Activated naive CD4-positive, alpha-beta T cell treated with Interleukin-2 at 50 U/mL for 16 hours (primary cell): ENCODE measurements around the gene DENND1B.
"Not testable (repeated sequence)": the region's sequence is repeated elsewhere in the genome, so short reads cannot be mapped to it uniquely, and the experiment has no call there.

Experiments
- DNase-seq: peaks from one replicate; pipeline ENCODE4 v3.0.0-alpha.2; 2020

DENND1B gene

GRCh38 chr1:197782722-197783360 lies 7.6 kb upstream of the DENND1B start:
- DNase-seq: no peak

- no peak for DNase-seq
Measured at GRCh38 chr1:197781968-197782721, 6.9 kb upstream of the DENND1B start.

GRCh38 chr1:197779921-197780320 lies 4.6 kb upstream of the DENND1B start:
- DNase-seq: no peak

- no peak for DNase-seq
Measured at GRCh38 chr1:197778366-197778945, 3.2 kb upstream of the DENND1B start.

- DNase-seq: peak; percentile 37
Measured at GRCh38 chr1:197776351-197777105, 1.2 kb upstream of the DENND1B start.

- peak; percentile 66 for DNase-seq
Measured at GRCh38 chr1:197774466-197775281, 606 bp downstream of the DENND1B start.

- DNase-seq: no peak
Measured at GRCh38 chr1:197773856-197774255, 1.4 kb downstream of the DENND1B start.

GRCh38 chr1:197771904-197772556 lies 3.2 kb downstream of the DENND1B start:
- DNase-seq: no peak

- DNase-seq: no peak
Measured at GRCh38 chr1:197771386-197771785, 3.9 kb downstream of the DENND1B start.

- no peak for DNase-seq
Measured at GRCh38 chr1:197770243-197770642, 5.0 kb downstream of the DENND1B start.

GRCh38 chr1:197769287-197769686 lies 6.0 kb downstream of the DENND1B start:
- no peak for DNase-seq

GRCh38 chr1:197768014-197768805 lies 7.1 kb downstream of the DENND1B start:
- DNase-seq: no peak

- no peak for DNase-seq
Measured at GRCh38 chr1:197763769-197764168, 11.5 kb downstream of the DENND1B start.

GRCh38 chr1:197763307-197763706 lies 12.0 kb downstream of the DENND1B start:
- no peak for DNase-seq

GRCh38 chr1:197761654-197762053 lies 13.6 kb downstream of the DENND1B start:
- DNase-seq: no peak

GRCh38 chr1:197755553-197755952 lies 19.7 kb downstream of the DENND1B start:
- not testable (repeated sequence) for DNase-seq

GRCh38 chr1:197752652-197753164 lies 22.6 kb downstream of the DENND1B start:
- not testable (repeated sequence) for DNase-seq

- DNase-seq: no peak
Measured at GRCh38 chr1:197750366-197750765, 24.9 kb downstream of the DENND1B start.

- no peak for DNase-seq
Measured at GRCh38 chr1:197745911-197746310, 29.4 kb downstream of the DENND1B start.

- no peak for DNase-seq
Measured at GRCh38 chr1:197744979-197745378, 30.3 kb downstream of the DENND1B start.

GRCh38 chr1:197743578-197743977 lies 31.7 kb downstream of the DENND1B start:
- DNase-seq: no peak
